GM12891 (cell line): ENCODE measurements around the gene TRIML2.

ENCODE experiments used
- POU2F2 ChIP-seq: IDR thresholded peaks from 2 replicates; pipeline ENCODE4 v1.6.1; 2011; ENCODE audit warnings: low read depth, mild to moderate bottlenecking, control low read depth, low read length, moderate library complexity
- SPI1 ChIP-seq: IDR thresholded peaks from 2 replicates; pipeline ENCODE4 v1.6.1; 2011; ENCODE audit warnings: low read depth, low read length, control low read depth

DNA sequence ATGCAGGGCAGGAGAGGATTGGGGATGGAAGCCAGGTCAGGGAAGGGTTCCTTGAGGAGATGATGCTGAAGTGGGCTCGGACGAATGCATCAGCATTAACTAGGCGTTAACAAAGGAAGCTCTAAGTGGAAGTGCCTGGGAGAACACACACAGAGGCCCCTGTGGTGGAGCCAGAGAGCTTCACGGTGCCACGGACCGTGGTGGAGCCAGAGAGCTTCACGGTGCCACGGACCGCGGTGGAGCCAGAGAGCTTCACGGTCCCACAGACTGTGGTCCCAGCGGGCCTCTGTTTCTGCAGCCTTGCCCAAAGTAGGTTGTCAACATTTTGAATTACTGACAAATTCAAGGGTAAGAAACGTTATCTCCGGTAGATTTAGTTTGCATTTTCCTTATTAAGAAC is 48.3 kb downstream of the TRIML2 start:
- TF ChIP-seq SPI1: no peak
- no peak for TF ChIP-seq POU2F2
